HEK293T (cell line): ENCODE results near the gene CARS2.
"Not testable (repeated sequence)": the region's sequence is repeated elsewhere in the genome, so short reads cannot be mapped to it uniquely, and the experiment has no call there.

ENCODE experiments used
- CTCF ChIA-PET: fragments of 350-600 bp; formaldehyde crosslinking; extraction: SDS; loops from one replicate; lab custom pipeline; 2021; ENCODE audit warnings: antibody characterized with exemption, inconsistent platforms; lab: Yijun Ruan, JAX
- POLR2A ChIA-PET: fragments of 350-600 bp; formaldehyde crosslinking; extraction: SDS; loops from one replicate; lab custom pipeline; 2020; ENCODE audit warnings: antibody characterized with exemption, inconsistent platforms; lab: Yijun Ruan, JAX
- DNase-seq: peaks from one replicate; pipeline ENCODE4 v3.0.0; 2012; ENCODE audit warnings: mixed read lengths; ENCODE audit errors: extremely low spot score
- ARNT ChIP-seq: fragments of 450-650 bp; IDR thresholded peaks from 2 replicates; pipeline ENCODE4 v1.6.1; 2017; ENCODE audit warnings: mild to moderate bottlenecking
- BHLHE40 ChIP-seq: fragments of 450-650 bp; IDR thresholded peaks from 2 replicates; pipeline ENCODE4 v1.6.1; 2016; ENCODE audit warnings: mild to moderate bottlenecking, moderate library complexity, borderline replicate concordance
- CTBP1 ChIP-seq: fragments of 450-650 bp; IDR thresholded peaks from 2 replicates; pipeline ENCODE4 v1.6.1; 2016; ENCODE audit warnings: borderline replicate concordance
- ELF4 ChIP-seq: fragments of 450-650 bp; IDR thresholded peaks from 2 replicates; pipeline ENCODE4 v1.6.1; 2017; ENCODE audit warnings: antibody characterized with exemption
- FOXA1 ChIP-seq: fragments of 450-650 bp; IDR thresholded peaks from 2 replicates; pipeline ENCODE4 v1.6.1; 2016; ENCODE audit warnings: mild to moderate bottlenecking
- FOXK2 ChIP-seq: fragments of 450-650 bp; IDR thresholded peaks from 2 replicates; pipeline ENCODE4 v1.6.1; 2016; ENCODE audit warnings: mild to moderate bottlenecking
- FOXM1 ChIP-seq: fragments of 450-650 bp; IDR thresholded peaks from 2 replicates; pipeline ENCODE4 v1.6.1; 2017; ENCODE audit warnings: mild to moderate bottlenecking, borderline replicate concordance
- HDGF ChIP-seq: fragments of 450-650 bp; IDR thresholded peaks from 2 replicates; pipeline ENCODE4 v1.6.1; 2017; ENCODE audit warnings: antibody characterized with exemption, borderline replicate concordance
- L3MBTL2 ChIP-seq: fragments of 450-650 bp; conservative IDR thresholded peaks from 2 replicates; pipeline ENCODE4 v1.6.1; 2016; ENCODE audit warnings: mild to moderate bottlenecking
- LEF1 ChIP-seq: fragments of 450-650 bp; IDR thresholded peaks from 2 replicates; pipeline ENCODE4 v1.6.1; 2017; ENCODE audit warnings: mild to moderate bottlenecking, borderline replicate concordance
- NFRKB ChIP-seq: fragments of 450-650 bp; IDR thresholded peaks from 2 replicates; pipeline ENCODE4 v1.6.1; 2016; ENCODE audit warnings: mild to moderate bottlenecking, moderate library complexity
- SP1 ChIP-seq: fragments of 450-650 bp; IDR thresholded peaks from 2 replicates; pipeline ENCODE4 v1.6.1; 2017
- SUZ12 ChIP-seq: fragments of 450-650 bp; IDR thresholded peaks from 2 replicates; pipeline ENCODE4 v1.6.1; 2016; ENCODE audit warnings: mild to moderate bottlenecking
- TARDBP ChIP-seq: fragments of 450-650 bp; IDR thresholded peaks from 2 replicates; pipeline ENCODE4 v1.6.1; 2016
- ZNF384 ChIP-seq: fragments of 450-650 bp; IDR thresholded peaks from 2 replicates; pipeline ENCODE4 v1.6.1; 2016
- TF ChIP-seq, protein P1 (sequence below): fragments of 450-650 bp; IDR thresholded peaks from 2 replicates; pipeline ENCODE4 v1.6.1; 2016

CARS2 gene

DNA sequence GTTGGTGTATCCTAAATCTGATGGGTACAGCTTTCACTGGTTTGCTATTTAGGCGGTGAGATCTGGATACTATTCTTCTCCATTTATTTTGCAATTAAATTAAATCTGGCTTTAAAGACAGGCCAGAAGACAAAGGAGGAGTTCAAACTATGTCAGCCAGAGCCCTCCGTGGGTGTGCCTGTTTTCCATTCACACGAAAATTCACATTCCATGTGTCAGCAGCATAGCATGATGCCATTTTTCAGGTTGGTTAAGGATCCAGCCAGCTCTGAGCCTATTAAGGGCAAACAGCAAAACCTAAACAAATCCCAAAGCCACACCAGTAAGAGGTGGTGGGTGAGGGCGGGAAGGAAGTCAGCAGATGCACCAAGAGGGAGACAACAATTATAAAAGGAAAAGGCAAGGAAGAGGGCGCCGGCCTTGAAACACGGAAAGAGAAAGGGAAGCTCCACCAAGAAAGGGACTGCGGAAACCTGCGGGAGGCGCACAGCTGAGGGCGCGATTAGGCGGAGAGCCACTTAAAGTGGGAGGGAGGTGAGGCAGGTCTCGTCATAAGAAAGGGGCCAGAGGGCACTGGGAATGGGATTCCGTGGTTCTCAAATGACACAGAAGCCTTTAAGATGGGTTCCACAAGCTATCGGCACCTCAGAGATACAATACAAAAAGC is 43.0 kb downstream of the CARS2 start:
- ChIA-PET CTCF (no interaction called here), POLR2A (no interaction called here)

GRCh38 chr13:110662091-110662490 is 43.8 kb downstream of the CARS2 start:
- TF ChIP-seq, protein P1, sequence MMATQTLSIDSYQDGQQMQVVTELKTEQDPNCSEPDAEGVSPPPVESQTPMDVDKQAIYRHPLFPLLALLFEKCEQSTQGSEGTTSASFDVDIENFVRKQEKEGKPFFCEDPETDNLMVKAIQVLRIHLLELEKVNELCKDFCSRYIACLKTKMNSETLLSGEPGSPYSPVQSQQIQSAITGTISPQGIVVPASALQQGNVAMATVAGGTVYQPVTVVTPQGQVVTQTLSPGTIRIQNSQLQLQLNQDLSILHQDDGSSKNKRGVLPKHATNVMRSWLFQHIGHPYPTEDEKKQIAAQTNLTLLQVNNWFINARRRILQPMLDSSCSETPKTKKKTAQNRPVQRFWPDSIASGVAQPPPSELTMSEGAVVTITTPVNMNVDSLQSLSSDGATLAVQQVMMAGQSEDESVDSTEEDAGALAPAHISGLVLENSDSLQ, result no peak
- TF ChIP-seq L3MBTL2 (no peak), FOXK2 (no peak), NFRKB (no peak), ARNT (no peak), CTBP1 (no peak), SP1 (no peak), BHLHE40 (no peak), LEF1 (no peak), SUZ12 (no peak), FOXM1 (no peak), ELF4 (no peak), TARDBP (no peak), HDGF (no peak), ZNF384 (no peak), FOXA1 (no peak)
- CTCF ChIA-PET, result no interaction called here

More for the DNA sequence above, 43.0 kb downstream of the CARS2 start:
- DNase-seq, result no peak
- TF ChIP-seq CTBP1 (no peak), LEF1 (no peak), FOXK2 (no peak), FOXA1 (no peak), BHLHE40 (no peak), L3MBTL2 (no peak), SP1 (no peak), ARNT (no peak), HDGF (no peak), SUZ12 (no peak), FOXM1 (no peak), TARDBP (no peak), NFRKB (no peak)
- TF ChIP-seq, protein P1, result no peak

DNA sequence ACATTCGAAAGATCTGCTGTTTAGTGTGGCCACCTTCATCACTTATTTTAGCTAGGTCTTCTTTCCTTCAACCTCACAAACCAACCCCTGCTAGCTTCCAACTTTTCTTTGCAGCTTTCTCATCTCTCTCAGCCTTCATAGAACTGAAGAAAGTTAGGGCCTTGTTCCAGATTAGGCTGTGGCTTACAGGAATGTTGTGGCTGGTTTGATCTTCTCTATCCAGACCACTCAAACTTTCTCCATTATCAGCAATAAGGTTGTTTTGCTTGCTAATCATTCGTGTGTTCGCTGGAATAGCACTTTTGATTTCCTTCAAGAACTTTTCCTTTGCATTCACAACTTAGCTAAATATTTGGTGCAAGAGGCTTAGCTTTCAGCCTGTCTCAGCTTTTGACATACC is 44.7 kb downstream of the CARS2 start:
- DNase-seq, result no peak
- ChIA-PET CTCF (interaction anchor here (0.6 kb wide), 1 partner anchor 261 kb away, joined by 3 read pairs; no protein-coding TSS in a partner anchor), POLR2A (no interaction called here)
- TF ChIP-seq SUZ12 (no peak), FOXA1 (no peak), CTBP1 (no peak), ZNF384 (no peak), HDGF (no peak), SP1 (no peak), BHLHE40 (no peak), NFRKB (no peak), ARNT (no peak), FOXM1 (no peak)
- TF ChIP-seq, protein P1, result no peak

More at GRCh38 chr13:110662091-110662490, 43.8 kb downstream of the CARS2 start:
- POLR2A ChIA-PET, result no interaction called here
- no peak for DNase-seq

- POLR2A ChIA-PET, DNase-seq, CTCF ChIA-PET: not testable (repeated sequence)
Observed at GRCh38 chr13:110658218-110658911, 47.6 kb downstream of the CARS2 start.

DNA sequence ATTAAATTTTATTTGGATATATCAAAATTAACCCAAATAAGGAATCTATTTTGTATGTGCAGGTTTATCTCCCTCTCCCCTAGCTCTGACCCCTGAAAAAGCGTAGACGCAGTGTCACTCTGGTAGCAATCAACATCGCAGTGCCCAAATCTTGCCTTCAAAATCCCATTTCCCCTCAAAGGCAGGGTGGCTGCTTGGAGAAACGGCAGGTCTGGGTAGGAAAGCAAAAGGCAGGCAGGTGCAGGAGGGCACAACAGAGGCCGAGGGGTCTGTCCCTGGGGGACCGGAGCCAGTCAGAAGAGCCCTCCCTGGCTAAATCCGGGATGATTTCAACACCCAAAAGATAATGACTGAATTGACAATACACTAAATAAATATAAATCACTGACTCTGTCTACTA is 48.7 kb downstream of the CARS2 start:
- DNase-seq, result no peak
- TF ChIP-seq ELF4 (no peak), SUZ12 (no peak), TARDBP (no peak), LEF1 (no peak), FOXM1 (no peak), FOXA1 (no peak), FOXK2 (no peak), ARNT (no peak), L3MBTL2 (no peak), NFRKB (no peak), SP1 (no peak), HDGF (no peak), ZNF384 (no peak), CTBP1 (no peak), BHLHE40 (no peak)
- TF ChIP-seq, protein P1, result no peak
- CTCF ChIA-PET, result no interaction called here
- POLR2A ChIA-PET, result no interaction called here

DNA sequence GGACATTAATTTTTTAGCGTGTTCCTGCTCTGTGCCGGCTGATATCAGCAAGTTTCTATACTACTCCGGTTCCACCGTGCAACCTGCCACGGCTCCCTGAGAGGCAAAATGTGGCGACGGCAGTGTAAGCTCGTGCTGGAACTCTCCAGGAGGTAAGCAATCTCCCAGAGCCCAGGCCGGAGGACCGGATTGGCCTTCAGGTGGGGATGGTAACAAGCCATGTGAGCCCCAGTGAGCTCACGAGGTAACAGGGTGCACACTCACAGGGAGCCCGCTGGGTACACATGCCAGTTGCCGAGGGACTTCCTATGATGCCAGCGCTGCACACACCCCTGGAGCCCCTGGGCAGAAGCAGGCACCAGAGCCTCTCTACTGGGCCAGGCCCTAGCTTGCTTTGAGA is 52.1 kb downstream of the CARS2 start:
- DNase-seq, result no peak
- ChIA-PET POLR2A (interaction anchor here (0.8 kb wide), 1 partner anchor 10 kb away, joined by 3 read pairs; no protein-coding TSS in a partner anchor), CTCF (no interaction called here)
- TF ChIP-seq SP1, result no peak
- TF ChIP-seq, protein P1, result no peak
- TF ChIP-seq ARNT, result no peak
- TF ChIP-seq HDGF, result no peak
- TF ChIP-seq FOXA1, result no peak
- no peak for TF ChIP-seq ZNF384
- TF ChIP-seq SUZ12, result no peak
- no peak for TF ChIP-seq ELF4
- TF ChIP-seq FOXM1, result no peak
- no peak for TF ChIP-seq BHLHE40
- TF ChIP-seq CTBP1, result no peak
- no peak for TF ChIP-seq L3MBTL2
- no peak for TF ChIP-seq LEF1
